Liver (tissue), 3 donors: ENCODE measurements around the gene LIPC.

Experiments
- RAD21 ChIP-seq, 2 donors: IDR thresholded peaks; 2 replicates each; pipeline ENCODE4 v1.6.1; 2016; ENCODE audit warnings: antibody characterized with exemption in 2 of 2, mild to moderate bottlenecking in 2 of 2
- TF ChIP-seq, protein P1 (sequence below): fragments of 150-350 bp; IDR thresholded peaks from 2 replicates; pipeline ENCODE4 v1.5.1; 2017; ENCODE audit warnings: improper control_type of control experiment, low read depth, low read length; ENCODE audit not compliant: missing input control
- TF ChIP-seq, protein P2 (sequence below): IDR thresholded peaks from 2 replicates; pipeline ENCODE4 v1.6.1; 2016; ENCODE audit warnings: antibody characterized with exemption
- TF ChIP-seq, protein P3 (sequence below): IDR thresholded peaks from 2 replicates; pipeline ENCODE4 v1.6.1; 2016; ENCODE audit warnings: antibody characterized with exemption
- TF ChIP-seq, protein P4 (sequence below): IDR thresholded peaks from 2 replicates; pipeline ENCODE4 v1.6.1; 2016; ENCODE audit warnings: antibody characterized with exemption, mild to moderate bottlenecking
- donor health status: healthy.
- donor health status: healthy.

DNA sequence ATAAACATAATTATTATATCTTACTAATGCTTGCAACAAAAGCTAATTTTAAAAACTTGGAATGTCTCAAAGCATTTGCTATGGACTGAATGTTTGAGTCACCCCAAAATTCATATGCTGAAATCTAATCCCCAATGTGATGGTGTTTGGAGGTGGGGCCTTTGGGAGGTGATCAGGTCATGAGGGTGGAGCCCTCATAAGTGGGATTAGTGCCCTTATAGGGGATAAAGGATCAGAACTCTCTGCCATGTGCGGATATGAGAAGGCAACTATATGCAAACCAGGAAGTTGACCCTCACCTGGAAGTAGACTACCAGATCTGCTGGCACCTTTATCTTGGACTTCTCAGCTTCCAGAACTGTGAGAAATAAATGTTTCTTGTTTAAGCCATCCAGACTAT, 137.7 kb downstream of the LIPC start:
- TF ChIP-seq, protein P1, sequence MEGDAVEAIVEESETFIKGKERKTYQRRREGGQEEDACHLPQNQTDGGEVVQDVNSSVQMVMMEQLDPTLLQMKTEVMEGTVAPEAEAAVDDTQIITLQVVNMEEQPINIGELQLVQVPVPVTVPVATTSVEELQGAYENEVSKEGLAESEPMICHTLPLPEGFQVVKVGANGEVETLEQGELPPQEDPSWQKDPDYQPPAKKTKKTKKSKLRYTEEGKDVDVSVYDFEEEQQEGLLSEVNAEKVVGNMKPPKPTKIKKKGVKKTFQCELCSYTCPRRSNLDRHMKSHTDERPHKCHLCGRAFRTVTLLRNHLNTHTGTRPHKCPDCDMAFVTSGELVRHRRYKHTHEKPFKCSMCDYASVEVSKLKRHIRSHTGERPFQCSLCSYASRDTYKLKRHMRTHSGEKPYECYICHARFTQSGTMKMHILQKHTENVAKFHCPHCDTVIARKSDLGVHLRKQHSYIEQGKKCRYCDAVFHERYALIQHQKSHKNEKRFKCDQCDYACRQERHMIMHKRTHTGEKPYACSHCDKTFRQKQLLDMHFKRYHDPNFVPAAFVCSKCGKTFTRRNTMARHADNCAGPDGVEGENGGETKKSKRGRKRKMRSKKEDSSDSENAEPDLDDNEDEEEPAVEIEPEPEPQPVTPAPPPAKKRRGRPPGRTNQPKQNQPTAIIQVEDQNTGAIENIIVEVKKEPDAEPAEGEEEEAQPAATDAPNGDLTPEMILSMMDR, result no peak
- no peak for TF ChIP-seq RAD21 (IDR thresholded peaks at IDR 0.05)
- TF ChIP-seq, protein P2, sequence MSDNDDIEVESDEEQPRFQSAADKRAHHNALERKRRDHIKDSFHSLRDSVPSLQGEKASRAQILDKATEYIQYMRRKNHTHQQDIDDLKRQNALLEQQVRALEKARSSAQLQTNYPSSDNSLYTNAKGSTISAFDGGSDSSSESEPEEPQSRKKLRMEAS, result no peak
- TF ChIP-seq, protein P3, sequence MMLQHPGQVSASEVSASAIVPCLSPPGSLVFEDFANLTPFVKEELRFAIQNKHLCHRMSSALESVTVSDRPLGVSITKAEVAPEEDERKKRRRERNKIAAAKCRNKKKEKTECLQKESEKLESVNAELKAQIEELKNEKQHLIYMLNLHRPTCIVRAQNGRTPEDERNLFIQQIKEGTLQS, result no peak
- TF ChIP-seq, protein P4, sequence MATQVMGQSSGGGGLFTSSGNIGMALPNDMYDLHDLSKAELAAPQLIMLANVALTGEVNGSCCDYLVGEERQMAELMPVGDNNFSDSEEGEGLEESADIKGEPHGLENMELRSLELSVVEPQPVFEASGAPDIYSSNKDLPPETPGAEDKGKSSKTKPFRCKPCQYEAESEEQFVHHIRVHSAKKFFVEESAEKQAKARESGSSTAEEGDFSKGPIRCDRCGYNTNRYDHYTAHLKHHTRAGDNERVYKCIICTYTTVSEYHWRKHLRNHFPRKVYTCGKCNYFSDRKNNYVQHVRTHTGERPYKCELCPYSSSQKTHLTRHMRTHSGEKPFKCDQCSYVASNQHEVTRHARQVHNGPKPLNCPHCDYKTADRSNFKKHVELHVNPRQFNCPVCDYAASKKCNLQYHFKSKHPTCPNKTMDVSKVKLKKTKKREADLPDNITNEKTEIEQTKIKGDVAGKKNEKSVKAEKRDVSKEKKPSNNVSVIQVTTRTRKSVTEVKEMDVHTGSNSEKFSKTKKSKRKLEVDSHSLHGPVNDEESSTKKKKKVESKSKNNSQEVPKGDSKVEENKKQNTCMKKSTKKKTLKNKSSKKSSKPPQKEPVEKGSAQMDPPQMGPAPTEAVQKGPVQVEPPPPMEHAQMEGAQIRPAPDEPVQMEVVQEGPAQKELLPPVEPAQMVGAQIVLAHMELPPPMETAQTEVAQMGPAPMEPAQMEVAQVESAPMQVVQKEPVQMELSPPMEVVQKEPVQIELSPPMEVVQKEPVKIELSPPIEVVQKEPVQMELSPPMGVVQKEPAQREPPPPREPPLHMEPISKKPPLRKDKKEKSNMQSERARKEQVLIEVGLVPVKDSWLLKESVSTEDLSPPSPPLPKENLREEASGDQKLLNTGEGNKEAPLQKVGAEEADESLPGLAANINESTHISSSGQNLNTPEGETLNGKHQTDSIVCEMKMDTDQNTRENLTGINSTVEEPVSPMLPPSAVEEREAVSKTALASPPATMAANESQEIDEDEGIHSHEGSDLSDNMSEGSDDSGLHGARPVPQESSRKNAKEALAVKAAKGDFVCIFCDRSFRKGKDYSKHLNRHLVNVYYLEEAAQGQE, result no peak
